ENCODE measurements around the gene KIAA1755. TPM values are rescaled to one million over a fixed set of nuclear protein-coding genes. Genes with fewer than 3 reads are reported as not detected.

Gene KIAA1755
- total and polyA plus RNA-seq, 2 donors (not counting 1 experiment from before 2014, with no cell fraction given), result not detected

DNA sequence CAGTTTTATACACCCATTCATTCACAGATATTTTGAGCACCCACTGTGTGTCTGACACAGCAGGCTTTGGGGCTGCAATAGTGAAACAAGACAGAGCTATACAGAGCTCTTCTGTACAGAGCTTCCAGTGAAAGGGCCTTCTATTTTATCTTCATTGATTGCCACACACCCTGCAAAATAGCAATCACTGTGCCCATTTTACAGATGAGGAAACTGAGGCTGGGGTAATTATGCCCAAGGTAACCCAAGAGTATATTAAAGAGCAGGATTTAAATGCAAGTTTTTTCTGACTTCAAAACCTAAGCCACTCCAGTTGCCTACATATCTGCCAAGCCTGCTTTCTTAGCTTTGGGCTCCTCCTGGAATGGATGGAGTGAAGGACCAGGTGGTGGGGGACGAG, 47.9 kb upstream of the KIAA1755 start:
- no peak overlapping the region for H2AFZ ChIP-seq (ENCODE audit: insufficient read depth, low read depth, low read length, poor library complexity, severe bottlenecking)
- peaks cover 0 to 28% (median 14%) of the 10 kb centered on the region in 4 experiments for H3K27me3 ChIP-seq (replicated peaks in 1 of 4; ENCODE audit: control extremely low read depth in 1 of 4, control insufficient read depth in 3 of 4, insufficient read depth in 4 of 4, low read length in 3 of 4)
- DNase-seq (no peak), ATAC-seq (ENCODE audit: low read depth) (no peak)
- no peak overlapping the region for H3K27ac ChIP-seq (ENCODE audit: low read length in 2 of 2)
- H3K79me2 ChIP-seq (ENCODE audit: control insufficient read depth, insufficient read depth, low read length), result no peaks in the 10 kb centered on the region
- H3K4me3 ChIP-seq (ENCODE audit: control extremely low read depth in 1 of 5, extremely low read depth in 1 of 5, insufficient read depth in 1 of 5, low read depth in 2 of 5, low read length in 4 of 5), result no peak overlapping the region
- no peak for TF ChIP-seq EZH2 (IDR thresholded peaks at IDR 0.05; ENCODE audit: borderline replicate concordance, insufficient read depth, low read depth, low read length, poor library complexity, severe bottlenecking)
- no peak for TF ChIP-seq CTCF (IDR thresholded peaks at IDR 0.05)
- Mint-ChIP-seq H3K4me3 (no peak overlapping the region), H3K27ac (no peak overlapping the region), H3K4me1 (peaks cover 7% of the 10 kb centered on the region), H3K27me3 (peaks cover 72% of the 10 kb centered on the region), H3K9me3 (ENCODE audit: insufficient read depth) (no peaks in the 10 kb centered on the region)
- H3K9me3 ChIP-seq (ENCODE audit: control extremely low read depth in 1 of 3, control insufficient read depth in 2 of 3, insufficient read depth in 1 of 3, low read length in 2 of 3), result peaks cover 0 to 9% (median 0%) of the 10 kb centered on the region in 3 donors
- CTCF ChIA-PET, result no interaction called here
- no CpG with 5 or more reads among the region's 1 CpG for WGBS (ENCODE audit: insufficient coverage)
- intact Hi-C loops (cut with micrococcal nuclease), result no loop called here
- H3K9ac ChIP-seq (ENCODE audit: low read length), result no peak overlapping the region
- H3K4me1 ChIP-seq (ENCODE audit: control insufficient read depth in 2 of 2, insufficient read depth in 2 of 2, low read length in 2 of 2), result peaks cover 4 to 8% of the 10 kb centered on the region in 2 donors
- POLR2A ChIA-PET, result no interaction called here
- H4K20me1 ChIP-seq (ENCODE audit: control insufficient read depth, insufficient read depth, low read length, poor library complexity, severe bottlenecking), result no peaks in the 10 kb centered on the region
- H3K4me2 ChIP-seq (replicated peaks; ENCODE audit: low read depth, low read length, poor library complexity, severe bottlenecking), result no peak overlapping the region
- no peaks in the 10 kb centered on the region for H3K36me3 ChIP-seq (replicated peaks in 1 of 2; ENCODE audit: control extremely low read depth in 1 of 2, control insufficient read depth in 1 of 2, extremely low read depth in 1 of 2, insufficient read depth in 2 of 2, low read length in 1 of 2)

DNA sequence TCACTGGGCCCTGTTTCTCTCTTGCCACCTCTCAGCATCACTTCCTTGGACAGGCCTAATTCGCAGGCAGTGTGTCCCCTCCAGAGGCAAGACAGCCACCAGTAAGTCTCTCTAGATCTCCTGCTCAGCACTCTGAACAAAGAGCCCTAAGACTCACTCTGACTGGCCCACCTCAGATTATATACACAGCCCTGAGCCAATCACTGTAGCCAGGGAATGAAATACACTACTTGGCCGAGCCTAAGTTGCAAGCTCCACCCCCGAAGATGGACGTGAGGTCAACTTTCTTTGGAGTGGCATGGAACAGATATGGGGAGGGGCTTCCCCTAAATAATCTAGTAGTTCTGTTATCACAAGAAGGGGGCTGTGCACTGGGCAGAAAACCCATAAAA, 47.5 kb upstream of the KIAA1755 start:
- no peak overlapping the region for H3K4me3 Mint-ChIP-seq
- no peak for TF ChIP-seq CTCF (IDR thresholded peaks at IDR 0.05)
- no peak for TF ChIP-seq EZH2 (IDR thresholded peaks at IDR 0.05; ENCODE audit: borderline replicate concordance, insufficient read depth, low read depth, low read length, poor library complexity, severe bottlenecking)
- POLR2A ChIA-PET, result no interaction called here
- H3K9me3 ChIP-seq (ENCODE audit: control extremely low read depth in 1 of 3, control insufficient read depth in 2 of 3, insufficient read depth in 1 of 3, low read length in 2 of 3), result peaks cover 0 to 8% (median 0%) of the 10 kb centered on the region in 3 donors
- no peaks in the 10 kb centered on the region for H3K9me3 Mint-ChIP-seq (ENCODE audit: insufficient read depth)
- CTCF ChIA-PET, result no interaction called here
- H3K4me3 ChIP-seq (ENCODE audit: control extremely low read depth in 1 of 5, extremely low read depth in 1 of 5, insufficient read depth in 1 of 5, low read depth in 2 of 5, low read length in 4 of 5), result no peak overlapping the region
- no peak overlapping the region for H3K27ac ChIP-seq (ENCODE audit: low read length in 2 of 2)
- DNase-seq (no peak), ATAC-seq (ENCODE audit: low read depth) (no peak)
- peaks cover 0 to 28% (median 15%) of the 10 kb centered on the region in 4 experiments for H3K27me3 ChIP-seq (replicated peaks in 1 of 4; ENCODE audit: control extremely low read depth in 1 of 4, control insufficient read depth in 3 of 4, insufficient read depth in 4 of 4, low read length in 3 of 4)
- no peak overlapping the region for H3K4me2 ChIP-seq (replicated peaks; ENCODE audit: low read depth, low read length, poor library complexity, severe bottlenecking)
- H3K4me1 Mint-ChIP-seq, result peaks cover 11% of the 10 kb centered on the region
- no peaks in the 10 kb centered on the region for H4K20me1 ChIP-seq (ENCODE audit: control insufficient read depth, insufficient read depth, low read length, poor library complexity, severe bottlenecking)
- no peaks in the 10 kb centered on the region for H3K79me2 ChIP-seq (ENCODE audit: control insufficient read depth, insufficient read depth, low read length)
- no peak overlapping the region for H3K9ac ChIP-seq (ENCODE audit: low read length)
- 70% methylated on average over 1 of the region's 4 CpGs for WGBS (ENCODE audit: insufficient coverage)
- intact Hi-C loops (cut with micrococcal nuclease), result no loop called here
- no peak overlapping the region for H2AFZ ChIP-seq (ENCODE audit: insufficient read depth, low read depth, low read length, poor library complexity, severe bottlenecking)
- H3K27me3 Mint-ChIP-seq, result peaks cover 76% of the 10 kb centered on the region
- no peaks in the 10 kb centered on the region for H3K36me3 ChIP-seq (replicated peaks in 1 of 2; ENCODE audit: control extremely low read depth in 1 of 2, control insufficient read depth in 1 of 2, extremely low read depth in 1 of 2, insufficient read depth in 2 of 2, low read length in 1 of 2)
- H3K27ac Mint-ChIP-seq, result no peak overlapping the region
- H3K4me1 ChIP-seq (ENCODE audit: control insufficient read depth in 2 of 2, insufficient read depth in 2 of 2, low read length in 2 of 2), result peaks cover 4 to 8% of the 10 kb centered on the region in 2 donors
